ENCODE results near the gene PLK2. TPM values are rescaled to one million over a fixed set of nuclear protein-coding genes. Genes with fewer than 3 reads are reported as not detected.

PLK2 gene
- polyA plus RNA-seq, 2 donors = 21.5 to 24.4 TPM

DNA sequence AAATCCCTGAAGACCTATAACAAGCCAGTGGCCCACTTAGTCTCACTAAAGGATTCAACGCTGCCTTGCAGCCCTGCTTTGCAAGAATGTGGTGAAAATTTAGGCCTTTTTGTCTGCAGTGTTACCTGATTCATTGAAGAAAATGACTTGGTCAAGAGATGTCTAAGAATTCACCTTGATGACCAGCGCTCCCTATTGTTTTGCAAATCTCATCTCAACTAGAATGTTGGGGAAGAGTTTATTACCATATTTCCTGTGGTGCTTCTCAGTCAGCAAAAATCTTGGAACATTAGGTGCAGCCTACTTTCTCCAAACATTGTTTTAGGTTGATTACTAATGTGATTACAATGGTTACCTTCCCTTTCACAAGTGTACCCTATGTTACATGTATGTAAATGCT is 53.5 kb downstream of the PLK2 start:
- Histone ChIP-seq H3K36me3 (ENCODE audit: control insufficient read depth in 2 of 2, insufficient read depth in 2 of 2, low read length in 1 of 2) (peaks cover 0 to 2% of the 10 kb centered on the region in 2 donors), H3K4me1 (ENCODE audit: control insufficient read depth in 2 of 2, insufficient read depth in 2 of 2, low read length in 1 of 2) (peaks cover 0 to 3% of the 10 kb centered on the region in 2 donors), H3K4me3 (ENCODE audit: low read depth in 1 of 2, low read length in 2 of 2) (no peak overlapping the region), H3K27me3 (ENCODE audit: control insufficient read depth in 1 of 2, insufficient read depth in 2 of 2, low read length in 2 of 2) (no peaks in the 10 kb centered on the region), H3K27ac (ENCODE audit: low read depth in 2 of 2, low read length in 1 of 2) (no peak overlapping the region), H3K9me3 (ENCODE audit: control insufficient read depth in 2 of 2, insufficient read depth in 1 of 2, low read depth in 1 of 2, low read length in 1 of 2) (no peaks in the 10 kb centered on the region)
- WGBS, 2 donors = 90 to 92% methylated on average over 2 of the region's 2 CpGs

DNA sequence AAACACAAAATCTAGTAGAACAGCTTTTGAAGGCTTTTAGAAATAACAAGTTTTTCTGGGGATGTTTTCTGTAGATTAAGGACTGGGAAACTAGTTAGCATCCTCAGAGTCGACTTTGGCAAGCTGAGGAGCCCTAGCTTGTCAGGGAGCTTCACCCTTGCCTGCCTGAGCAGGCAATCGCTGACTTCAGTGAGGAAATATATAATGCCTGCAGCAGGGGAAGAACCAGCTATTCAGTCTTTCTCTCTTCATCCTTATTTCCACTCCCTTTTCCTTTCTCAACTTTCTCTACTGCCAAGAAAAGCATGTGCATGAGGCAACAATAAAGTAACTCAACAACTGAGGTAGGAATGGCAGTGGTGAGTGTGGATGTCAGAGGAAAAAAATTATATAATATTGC is 54.7 kb downstream of the PLK2 start:
- Histone ChIP-seq H3K27ac (ENCODE audit: low read depth in 2 of 2, low read length in 1 of 2) (peak overlapping the region in 1 of 2 donors; percentile 80), H3K27me3 (ENCODE audit: control insufficient read depth in 1 of 2, insufficient read depth in 2 of 2, low read length in 2 of 2) (no peaks in the 10 kb centered on the region)
- WGBS, 2 donors = 26 to 37% methylated on average over 2 of the region's 2 CpGs

DNA sequence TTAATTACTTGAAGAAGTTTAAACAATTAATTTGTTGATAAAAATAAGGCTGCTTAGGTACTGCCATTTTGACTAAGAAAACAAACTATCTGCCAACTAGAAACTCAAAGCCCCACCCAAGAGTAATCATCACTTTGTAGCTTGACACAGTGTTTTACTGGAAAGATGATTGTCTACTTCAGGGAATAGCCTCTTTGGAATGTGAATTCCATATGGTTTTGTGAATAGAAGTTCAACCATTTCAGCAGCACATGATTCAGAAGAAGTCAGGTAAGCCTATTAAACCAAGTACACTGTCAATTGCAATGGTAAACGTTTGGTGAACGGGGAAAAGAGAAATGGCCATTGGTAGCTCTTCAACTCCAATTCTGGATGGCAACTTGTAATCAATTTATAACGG is 55.2 kb downstream of the PLK2 start:
- H3K4me1 ChIP-seq (ENCODE audit: control insufficient read depth in 2 of 2, insufficient read depth in 2 of 2, low read length in 1 of 2) = peaks cover 0 to 3% of the 10 kb centered on the region in 2 donors
- peaks cover 0 to under 1% of the 10 kb centered on the region in 2 donors for H3K36me3 ChIP-seq (ENCODE audit: control insufficient read depth in 2 of 2, insufficient read depth in 2 of 2, low read length in 1 of 2)
- WGBS, 2 donors = 56 to 72% methylated on average over 3 of the region's 3 CpGs
- H3K27me3 ChIP-seq (ENCODE audit: control insufficient read depth in 1 of 2, insufficient read depth in 2 of 2, low read length in 2 of 2) = no peaks in the 10 kb centered on the region
- peak overlapping the region in 1 of 2 donors; percentile 54 for H3K27ac ChIP-seq (ENCODE audit: low read depth in 2 of 2, low read length in 1 of 2)
- no peak overlapping the region for H3K4me3 ChIP-seq (ENCODE audit: low read depth in 1 of 2, low read length in 2 of 2)
- no peaks in the 10 kb centered on the region for H3K9me3 ChIP-seq (ENCODE audit: control insufficient read depth in 2 of 2, insufficient read depth in 1 of 2, low read depth in 1 of 2, low read length in 1 of 2)

More for the DNA sequence above, 54.7 kb downstream of the PLK2 start:
- Histone ChIP-seq H3K4me3 (ENCODE audit: low read depth in 1 of 2, low read length in 2 of 2) (no peak overlapping the region), H3K4me1 (ENCODE audit: control insufficient read depth in 2 of 2, insufficient read depth in 2 of 2, low read length in 1 of 2) (peaks cover 0 to 3% of the 10 kb centered on the region in 2 donors), H3K9me3 (ENCODE audit: control insufficient read depth in 2 of 2, insufficient read depth in 1 of 2, low read depth in 1 of 2, low read length in 1 of 2) (no peaks in the 10 kb centered on the region), H3K36me3 (ENCODE audit: control insufficient read depth in 2 of 2, insufficient read depth in 2 of 2, low read length in 1 of 2) (peaks cover 0 to 2% of the 10 kb centered on the region in 2 donors)

Other genes starting within 250 kb of the PLK2 start
- under 1 TPM; 0.60 to 0.75 TPM for gene GAPT, start 31.3 kb upstream of the PLK2 start, polyA plus RNA-seq
- gene RAB3C, start 123.0 kb upstream of the PLK2 start, polyA plus RNA-seq = under 1 TPM; 0.02 to 0.04 TPM

Data from esophagus (tissue), 2 donors.